Measurements from ENCODE around the gene PABPC1L.

GRCh38 chr20:44954211-44954610, 44.4 kb downstream of the PABPC1L start:
- TF ChIP-seq POLR2A (IDR thresholded peaks at IDR 0.05; ENCODE audit: borderline replicate concordance, extremely low read depth, insufficient read depth, insufficient read length), result no peak
- no peak for TF ChIP-seq EZH2phosphoT487 (IDR thresholded peaks at IDR 0.05; ENCODE audit: borderline replicate concordance)
- TF ChIP-seq ZNF274 (IDR thresholded peaks at IDR 0.05; ENCODE audit: low read depth, low read length), result no peak
- TF ChIP-seq ELF1 (IDR thresholded peaks at IDR 0.05; ENCODE audit: borderline replicate concordance, low read depth), result no peak
- no peak for TF ChIP-seq RAD21 (IDR thresholded peaks at IDR 0.05; ENCODE audit: low read depth)
- TF ChIP-seq, protein P1, sequence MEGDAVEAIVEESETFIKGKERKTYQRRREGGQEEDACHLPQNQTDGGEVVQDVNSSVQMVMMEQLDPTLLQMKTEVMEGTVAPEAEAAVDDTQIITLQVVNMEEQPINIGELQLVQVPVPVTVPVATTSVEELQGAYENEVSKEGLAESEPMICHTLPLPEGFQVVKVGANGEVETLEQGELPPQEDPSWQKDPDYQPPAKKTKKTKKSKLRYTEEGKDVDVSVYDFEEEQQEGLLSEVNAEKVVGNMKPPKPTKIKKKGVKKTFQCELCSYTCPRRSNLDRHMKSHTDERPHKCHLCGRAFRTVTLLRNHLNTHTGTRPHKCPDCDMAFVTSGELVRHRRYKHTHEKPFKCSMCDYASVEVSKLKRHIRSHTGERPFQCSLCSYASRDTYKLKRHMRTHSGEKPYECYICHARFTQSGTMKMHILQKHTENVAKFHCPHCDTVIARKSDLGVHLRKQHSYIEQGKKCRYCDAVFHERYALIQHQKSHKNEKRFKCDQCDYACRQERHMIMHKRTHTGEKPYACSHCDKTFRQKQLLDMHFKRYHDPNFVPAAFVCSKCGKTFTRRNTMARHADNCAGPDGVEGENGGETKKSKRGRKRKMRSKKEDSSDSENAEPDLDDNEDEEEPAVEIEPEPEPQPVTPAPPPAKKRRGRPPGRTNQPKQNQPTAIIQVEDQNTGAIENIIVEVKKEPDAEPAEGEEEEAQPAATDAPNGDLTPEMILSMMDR (IDR thresholded peaks at IDR 0.05 in 2 of 3, conservative IDR thresholded peaks at IDR 0.05 in 1 of 3; ENCODE audit: borderline replicate concordance in 1 of 3, insufficient read depth in 1 of 3, low read depth in 2 of 3, low read length in 2 of 3), result no peak
- TF ChIP-seq, protein P2, sequence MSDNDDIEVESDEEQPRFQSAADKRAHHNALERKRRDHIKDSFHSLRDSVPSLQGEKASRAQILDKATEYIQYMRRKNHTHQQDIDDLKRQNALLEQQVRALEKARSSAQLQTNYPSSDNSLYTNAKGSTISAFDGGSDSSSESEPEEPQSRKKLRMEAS (IDR thresholded peaks at IDR 0.05), result no peak
- TF ChIP-seq EZH2 (IDR thresholded peaks at IDR 0.05), result no peak
- no peak for TF ChIP-seq TCF7L2 (IDR thresholded peaks at IDR 0.05; ENCODE audit: borderline replicate concordance, extremely low read depth, insufficient read depth, insufficient read length)
- TF ChIP-seq, protein P3, sequence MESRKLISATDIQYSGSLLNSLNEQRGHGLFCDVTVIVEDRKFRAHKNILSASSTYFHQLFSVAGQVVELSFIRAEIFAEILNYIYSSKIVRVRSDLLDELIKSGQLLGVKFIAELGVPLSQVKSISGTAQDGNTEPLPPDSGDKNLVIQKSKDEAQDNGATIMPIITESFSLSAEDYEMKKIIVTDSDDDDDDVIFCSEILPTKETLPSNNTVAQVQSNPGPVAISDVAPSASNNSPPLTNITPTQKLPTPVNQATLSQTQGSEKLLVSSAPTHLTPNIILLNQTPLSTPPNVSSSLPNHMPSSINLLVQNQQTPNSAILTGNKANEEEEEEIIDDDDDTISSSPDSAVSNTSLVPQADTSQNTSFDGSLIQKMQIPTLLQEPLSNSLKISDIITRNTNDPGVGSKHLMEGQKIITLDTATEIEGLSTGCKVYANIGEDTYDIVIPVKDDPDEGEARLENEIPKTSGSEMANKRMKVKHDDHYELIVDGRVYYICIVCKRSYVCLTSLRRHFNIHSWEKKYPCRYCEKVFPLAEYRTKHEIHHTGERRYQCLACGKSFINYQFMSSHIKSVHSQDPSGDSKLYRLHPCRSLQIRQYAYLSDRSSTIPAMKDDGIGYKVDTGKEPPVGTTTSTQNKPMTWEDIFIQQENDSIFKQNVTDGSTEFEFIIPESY (IDR thresholded peaks at IDR 0.05; ENCODE audit: extremely low read depth, insufficient replicate concordance, low read length), result no peak
- TF ChIP-seq SIN3A (IDR thresholded peaks at IDR 0.05; ENCODE audit: low read depth), result no peak
- TF ChIP-seq SRF (IDR thresholded peaks at IDR 0.05; ENCODE audit: low read depth), result no peak

All from HCT116 (cell line).